Endothelial cell (in vitro differentiated cells): ENCODE data around the gene ERCC6L2. TPM values are rescaled to one million over a fixed set of nuclear protein-coding genes. Genes with fewer than 3 reads are reported as not detected.

Experiments
- DNase-seq: peaks from one replicate; pipeline ENCODE4 v3.0.0; 2021; ENCODE audit warnings: low spot score
- H3K27ac Mint-ChIP-seq: one replicate; pipeline ENCODE4 v1.8.0; 2021; ENCODE audit warnings: mixed read lengths, inconsistent platforms; ENCODE audit not compliant: unreplicated experiment
- H3K27me3 Mint-ChIP-seq: one replicate; pipeline ENCODE4 v1.8.0; 2021; ENCODE audit warnings: mild to moderate bottlenecking, moderate library complexity, mixed read lengths, inconsistent platforms; ENCODE audit not compliant: unreplicated experiment
- H3K36me3 Mint-ChIP-seq: one replicate; pipeline ENCODE4 v1.8.0; 2021; ENCODE audit warnings: mild to moderate bottlenecking, low read depth, mixed read lengths, inconsistent platforms; ENCODE audit not compliant: unreplicated experiment
- H3K4me1 Mint-ChIP-seq: one replicate; pipeline ENCODE4 v1.8.0; 2021; ENCODE audit warnings: mild to moderate bottlenecking, mixed read lengths, inconsistent platforms; ENCODE audit not compliant: unreplicated experiment
- H3K4me3 Mint-ChIP-seq: one replicate; pipeline ENCODE4 v1.8.0; 2021; ENCODE audit warnings: mild to moderate bottlenecking, mixed read lengths, inconsistent platforms; ENCODE audit not compliant: unreplicated experiment
- H3K9me3 Mint-ChIP-seq: one replicate; pipeline ENCODE4 v1.8.0; 2021; ENCODE audit warnings: mixed read lengths, inconsistent platforms; ENCODE audit not compliant: unreplicated experiment
- total RNA-seq: library from RNA; stranded (reverse); fragmentation: NEBNext Ultra II Directional; extraction: Animal tissue kit (Norgen Biotek cat#: 25700); gene quantifications from one replicate; pipeline ENCODE4 v1.2.1, GENCODE V29; 2021; ENCODE audit not compliant: unreplicated experiment
- TF ChIP-seq, protein P1 (sequence below): fragments of 200-600 bp; sonication (generic); IDR thresholded peaks from one replicate; pipeline ENCODE4 v1.5.0; 2021; ENCODE audit warnings: antibody characterized with exemption; ENCODE audit not compliant: unreplicated experiment

ERCC6L2 gene
- total RNA-seq, 1 donor from 2014 or later = 40.5 TPM

DNA sequence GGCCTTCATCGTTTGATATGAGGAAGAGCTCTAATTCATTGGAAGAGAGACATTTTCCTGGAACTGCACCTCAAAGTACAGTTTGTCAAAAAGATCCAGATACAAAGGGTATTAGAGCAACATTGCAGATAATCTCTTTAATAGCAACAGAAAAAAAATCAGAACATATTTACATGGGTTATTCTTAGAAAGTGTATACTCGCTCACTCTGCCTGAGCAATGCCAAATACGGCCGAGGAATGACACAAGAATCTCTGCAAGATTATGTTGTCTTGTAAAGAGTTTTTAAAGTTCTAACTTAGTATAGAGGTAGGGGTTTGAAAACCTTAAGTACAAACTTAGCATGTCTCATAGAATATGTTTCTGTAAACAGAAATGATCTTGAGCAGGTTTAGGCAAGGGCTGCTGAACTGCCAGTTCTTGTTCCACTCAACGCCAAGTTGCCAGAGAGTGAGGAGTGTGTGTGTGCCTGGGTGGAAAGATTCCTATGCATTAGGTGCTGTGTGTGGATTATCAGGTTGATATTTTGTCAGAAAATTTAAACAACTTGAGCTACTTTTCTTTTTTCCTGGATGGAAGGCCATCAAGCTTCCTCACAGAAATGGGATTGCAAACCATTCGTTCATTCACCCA, 41.8 kb upstream of the ERCC6L2 start:
- Mint-ChIP-seq H3K4me3 (no peak overlapping the region), H3K9me3 (no peaks in the 10 kb centered on the region), H3K36me3 (no peaks in the 10 kb centered on the region), H3K4me1 (peaks cover 4% of the 10 kb centered on the region), H3K27ac (no peak overlapping the region), H3K27me3 (peaks cover 2% of the 10 kb centered on the region)
- no peak for DNase-seq
- TF ChIP-seq, protein P1, sequence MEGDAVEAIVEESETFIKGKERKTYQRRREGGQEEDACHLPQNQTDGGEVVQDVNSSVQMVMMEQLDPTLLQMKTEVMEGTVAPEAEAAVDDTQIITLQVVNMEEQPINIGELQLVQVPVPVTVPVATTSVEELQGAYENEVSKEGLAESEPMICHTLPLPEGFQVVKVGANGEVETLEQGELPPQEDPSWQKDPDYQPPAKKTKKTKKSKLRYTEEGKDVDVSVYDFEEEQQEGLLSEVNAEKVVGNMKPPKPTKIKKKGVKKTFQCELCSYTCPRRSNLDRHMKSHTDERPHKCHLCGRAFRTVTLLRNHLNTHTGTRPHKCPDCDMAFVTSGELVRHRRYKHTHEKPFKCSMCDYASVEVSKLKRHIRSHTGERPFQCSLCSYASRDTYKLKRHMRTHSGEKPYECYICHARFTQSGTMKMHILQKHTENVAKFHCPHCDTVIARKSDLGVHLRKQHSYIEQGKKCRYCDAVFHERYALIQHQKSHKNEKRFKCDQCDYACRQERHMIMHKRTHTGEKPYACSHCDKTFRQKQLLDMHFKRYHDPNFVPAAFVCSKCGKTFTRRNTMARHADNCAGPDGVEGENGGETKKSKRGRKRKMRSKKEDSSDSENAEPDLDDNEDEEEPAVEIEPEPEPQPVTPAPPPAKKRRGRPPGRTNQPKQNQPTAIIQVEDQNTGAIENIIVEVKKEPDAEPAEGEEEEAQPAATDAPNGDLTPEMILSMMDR = no peak

DNA sequence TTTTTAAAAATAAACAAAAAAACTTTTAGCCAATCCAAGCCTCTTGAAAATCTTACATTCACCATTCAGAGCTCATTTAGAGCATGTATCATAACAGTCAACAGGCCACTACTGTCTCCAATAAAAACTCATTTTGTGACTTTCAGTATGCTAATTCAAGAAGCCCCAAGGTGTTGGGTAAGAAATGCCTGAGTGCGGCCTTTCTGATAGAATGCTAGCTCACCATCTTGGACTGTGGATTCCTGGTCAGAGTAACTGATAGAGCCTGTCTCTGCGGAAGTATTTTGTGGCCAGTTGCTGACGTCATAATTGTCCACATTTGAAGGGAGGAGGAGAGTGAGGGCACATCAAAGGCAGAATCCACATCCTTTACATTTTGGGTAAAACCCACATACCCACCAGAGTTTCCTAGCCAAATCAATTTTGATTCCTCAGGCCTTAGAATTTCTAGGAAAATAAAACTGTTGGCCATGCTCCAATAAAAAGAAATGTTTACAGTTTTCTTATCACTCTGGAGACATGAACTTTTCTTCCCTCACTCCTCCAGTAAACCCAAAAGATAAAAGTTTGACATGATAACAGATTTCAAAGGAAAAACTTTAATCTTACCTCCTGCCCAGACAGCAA, 41.1 kb upstream of the ERCC6L2 start:
- H3K27ac Mint-ChIP-seq = no peak overlapping the region
- TF ChIP-seq, protein P1 = no peak
- peaks cover 2% of the 10 kb centered on the region for H3K27me3 Mint-ChIP-seq
- H3K4me1 Mint-ChIP-seq = peaks cover 4% of the 10 kb centered on the region
- H3K9me3 Mint-ChIP-seq = no peaks in the 10 kb centered on the region
- H3K36me3 Mint-ChIP-seq = no peaks in the 10 kb centered on the region
- DNase-seq = no peak
- H3K4me3 Mint-ChIP-seq = no peak overlapping the region

DNA sequence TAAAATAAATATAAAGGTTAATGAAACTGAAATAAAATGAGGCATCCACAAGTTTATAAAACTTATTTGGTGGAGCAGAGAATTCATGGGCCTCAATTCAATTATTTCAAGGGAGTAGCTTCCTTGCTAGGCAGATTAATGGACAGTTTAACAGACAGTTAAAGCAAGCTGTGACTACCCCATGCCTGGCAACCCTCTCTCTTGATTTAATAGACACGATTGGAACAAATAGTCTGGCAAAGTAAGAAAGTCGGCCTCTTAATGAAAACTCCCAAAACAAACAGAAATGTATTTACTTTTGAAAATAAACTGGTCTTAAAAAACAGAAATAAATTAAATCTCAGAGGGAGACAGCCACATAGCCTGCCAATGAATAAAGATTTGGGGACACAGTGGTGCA, 40.1 kb upstream of the ERCC6L2 start:
- Mint-ChIP-seq H3K27me3 (peaks cover 2% of the 10 kb centered on the region), H3K4me1 (peaks cover 4% of the 10 kb centered on the region), H3K27ac (no peak overlapping the region), H3K36me3 (no peaks in the 10 kb centered on the region), H3K9me3 (no peaks in the 10 kb centered on the region), H3K4me3 (no peak overlapping the region)
- no peak for DNase-seq
- TF ChIP-seq, protein P1 = no peak

DNA sequence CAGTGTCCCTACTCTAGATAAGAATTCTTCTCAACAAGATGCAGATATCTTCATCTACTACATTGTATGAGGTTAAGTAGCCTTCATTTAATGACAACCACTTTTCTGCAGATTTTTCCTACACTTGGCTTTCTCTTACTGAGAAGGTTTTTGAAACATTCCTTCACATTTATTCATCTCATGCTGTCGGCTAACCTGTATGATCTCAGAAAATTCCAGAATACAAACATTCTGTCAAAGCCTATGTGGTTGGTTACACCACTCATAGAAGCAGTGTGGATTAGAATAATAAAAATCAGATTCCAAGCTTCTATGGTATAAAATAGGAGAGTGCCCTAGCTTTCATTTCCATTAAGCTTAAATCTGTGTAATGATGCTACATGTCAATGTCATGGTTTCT, 39.4 kb upstream of the ERCC6L2 start:
- Mint-ChIP-seq H3K4me1 (peaks cover 4% of the 10 kb centered on the region), H3K36me3 (no peaks in the 10 kb centered on the region), H3K9me3 (no peaks in the 10 kb centered on the region), H3K4me3 (no peak overlapping the region), H3K27ac (no peak overlapping the region), H3K27me3 (peaks cover 2% of the 10 kb centered on the region)
- no peak for DNase-seq
- TF ChIP-seq, protein P1 = no peak

DNA sequence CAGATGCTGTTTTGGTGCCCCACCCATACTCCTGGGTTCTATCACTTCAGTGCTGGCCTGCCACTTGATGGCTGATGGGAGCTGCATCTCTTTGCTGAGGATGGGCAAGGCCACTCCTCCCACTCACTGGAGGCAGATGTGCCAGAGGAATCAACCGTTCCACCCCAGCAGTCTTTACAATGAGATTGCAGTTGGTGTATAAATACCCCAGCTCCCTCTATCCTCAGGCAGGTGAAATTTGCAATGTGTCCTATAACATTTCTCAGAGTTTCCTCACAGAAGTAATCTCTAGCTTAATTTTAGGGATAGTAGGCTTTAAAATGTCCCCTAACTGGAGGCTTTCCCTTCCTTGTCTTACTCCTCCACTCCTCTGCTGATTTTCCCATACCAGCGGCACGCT, 36.5 kb upstream of the ERCC6L2 start:
- DNase-seq = no peak
- H3K27me3 Mint-ChIP-seq = peaks cover 1% of the 10 kb centered on the region
- H3K36me3 Mint-ChIP-seq = peaks cover 3% of the 10 kb centered on the region
- H3K4me3 Mint-ChIP-seq = no peak overlapping the region
- H3K4me1 Mint-ChIP-seq = no peaks in the 10 kb centered on the region
- TF ChIP-seq, protein P1 = no peak
- no peak overlapping the region for H3K27ac Mint-ChIP-seq
- H3K9me3 Mint-ChIP-seq = no peaks in the 10 kb centered on the region
